ENCODE measurements around the gene P2RX4.

GRCh38 chr12:121190523-121191031, 19.4 kb upstream of the P2RX4 start:
- TF ChIP-seq CTCF (IDR thresholded peaks at IDR 0.05; ENCODE audit: low read depth, low read length, missing input control) (no peak), FOXA1 (IDR thresholded peaks at IDR 0.05) (no peak)
- TF ChIP-seq, protein P1, sequence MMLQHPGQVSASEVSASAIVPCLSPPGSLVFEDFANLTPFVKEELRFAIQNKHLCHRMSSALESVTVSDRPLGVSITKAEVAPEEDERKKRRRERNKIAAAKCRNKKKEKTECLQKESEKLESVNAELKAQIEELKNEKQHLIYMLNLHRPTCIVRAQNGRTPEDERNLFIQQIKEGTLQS (IDR thresholded peaks at IDR 0.05) = no peak
- TF ChIP-seq, protein P2, sequence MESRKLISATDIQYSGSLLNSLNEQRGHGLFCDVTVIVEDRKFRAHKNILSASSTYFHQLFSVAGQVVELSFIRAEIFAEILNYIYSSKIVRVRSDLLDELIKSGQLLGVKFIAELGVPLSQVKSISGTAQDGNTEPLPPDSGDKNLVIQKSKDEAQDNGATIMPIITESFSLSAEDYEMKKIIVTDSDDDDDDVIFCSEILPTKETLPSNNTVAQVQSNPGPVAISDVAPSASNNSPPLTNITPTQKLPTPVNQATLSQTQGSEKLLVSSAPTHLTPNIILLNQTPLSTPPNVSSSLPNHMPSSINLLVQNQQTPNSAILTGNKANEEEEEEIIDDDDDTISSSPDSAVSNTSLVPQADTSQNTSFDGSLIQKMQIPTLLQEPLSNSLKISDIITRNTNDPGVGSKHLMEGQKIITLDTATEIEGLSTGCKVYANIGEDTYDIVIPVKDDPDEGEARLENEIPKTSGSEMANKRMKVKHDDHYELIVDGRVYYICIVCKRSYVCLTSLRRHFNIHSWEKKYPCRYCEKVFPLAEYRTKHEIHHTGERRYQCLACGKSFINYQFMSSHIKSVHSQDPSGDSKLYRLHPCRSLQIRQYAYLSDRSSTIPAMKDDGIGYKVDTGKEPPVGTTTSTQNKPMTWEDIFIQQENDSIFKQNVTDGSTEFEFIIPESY (IDR thresholded peaks at IDR 0.05) = no peak

All from liver (tissue), 3 donors.